ENCODE data around the gene AMIGO2. TPM values are rescaled to one million over a fixed set of nuclear protein-coding genes. Genes with fewer than 3 reads are reported as not detected.

The AMIGO2 gene
- polyA plus RNA-seq, 3 donors = 38.8 to 47.3 (median 42.9) TPM

- no peak for DNase-seq
Measured at GRCh38 chr12:47039079-47039478, 40.7 kb downstream of the AMIGO2 start.

GRCh38 chr12:47038270-47038748, 41.5 kb downstream of the AMIGO2 start:
- DNase-seq = peak; percentile 55

GRCh38 chr12:47035484-47035883, 44.3 kb downstream of the AMIGO2 start:
- DNase-seq = no peak

GRCh38 chr12:47034661-47035060, 45.1 kb downstream of the AMIGO2 start:
- DNase-seq = no peak

DNA sequence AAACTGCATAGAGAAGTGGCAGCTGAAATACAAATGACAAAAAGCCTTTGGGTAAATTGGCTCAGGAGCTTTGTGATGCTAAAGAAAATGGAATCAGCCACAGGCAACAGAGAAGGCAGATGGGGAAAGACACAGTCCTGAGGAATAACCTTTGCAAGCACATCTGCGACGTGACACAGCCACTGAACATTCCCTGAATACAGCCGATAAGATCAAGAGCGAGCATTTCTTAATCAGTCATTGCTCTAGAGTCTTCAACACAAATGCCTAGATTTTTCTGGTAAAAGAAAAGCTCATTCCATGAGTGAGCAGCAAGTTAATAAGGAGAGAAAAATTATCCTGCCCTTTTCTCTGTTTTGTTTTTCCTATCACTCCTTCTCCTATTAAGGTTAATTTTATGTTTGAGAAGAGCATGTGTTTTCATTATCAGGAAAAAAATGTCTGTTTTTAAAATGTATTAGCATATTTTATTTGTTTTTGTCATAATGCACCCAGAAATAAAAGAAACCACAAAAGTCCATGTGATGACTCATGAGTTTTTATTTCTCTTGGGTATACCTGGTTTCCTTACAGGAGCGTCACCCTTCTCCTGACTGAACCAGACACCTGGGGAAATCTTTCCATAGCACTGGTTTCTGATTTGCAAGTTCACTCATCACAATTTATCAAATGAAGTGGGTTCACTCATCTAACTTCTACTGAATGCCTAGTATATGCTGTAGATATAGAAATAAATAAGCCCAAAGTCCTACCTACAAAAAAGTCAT, 45.8 kb downstream of the AMIGO2 start:
- DNase-seq = no peak

DNA sequence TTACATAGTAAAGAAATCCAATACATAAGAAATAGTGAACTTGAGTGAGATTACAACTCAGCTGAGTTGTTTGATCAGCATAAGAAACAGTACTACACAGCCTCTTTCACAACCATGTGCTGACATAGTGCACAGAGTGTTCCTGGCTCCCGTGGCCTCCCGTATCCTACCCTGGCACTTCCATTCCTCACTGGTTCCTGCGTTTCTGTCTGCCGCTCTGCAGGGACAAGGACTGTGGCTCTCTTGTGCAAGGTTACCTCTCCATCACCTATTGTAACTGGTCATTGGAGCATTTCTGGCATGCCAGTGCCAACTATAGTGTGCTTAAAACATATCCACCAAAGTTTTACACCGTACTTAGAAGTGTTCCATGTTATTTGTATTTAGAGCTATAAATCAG, 46.7 kb downstream of the AMIGO2 start:
- no peak for DNase-seq

DNA sequence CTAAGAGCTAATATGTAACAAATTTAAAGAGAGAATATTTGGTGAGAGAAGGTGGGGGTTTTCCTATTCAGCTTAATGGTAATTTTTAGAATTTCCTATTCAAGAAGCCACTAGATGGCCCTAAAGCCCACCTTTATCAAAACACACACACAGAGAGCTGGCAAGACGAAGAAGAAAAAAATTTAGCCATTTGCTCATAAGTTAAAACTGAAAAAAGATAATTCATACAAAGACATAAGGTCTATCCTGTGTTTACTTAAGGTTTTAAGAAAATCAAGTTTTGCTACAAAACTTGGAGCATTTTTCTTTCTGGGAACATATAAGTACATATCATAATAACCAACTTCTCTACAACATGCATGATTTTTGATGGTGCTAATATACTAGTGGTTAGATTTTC, 47.1 kb downstream of the AMIGO2 start:
- DNase-seq = peak; percentile 40

- no peak for DNase-seq
Measured at GRCh38 chr12:47029903-47030302, 49.9 kb downstream of the AMIGO2 start.

DNA sequence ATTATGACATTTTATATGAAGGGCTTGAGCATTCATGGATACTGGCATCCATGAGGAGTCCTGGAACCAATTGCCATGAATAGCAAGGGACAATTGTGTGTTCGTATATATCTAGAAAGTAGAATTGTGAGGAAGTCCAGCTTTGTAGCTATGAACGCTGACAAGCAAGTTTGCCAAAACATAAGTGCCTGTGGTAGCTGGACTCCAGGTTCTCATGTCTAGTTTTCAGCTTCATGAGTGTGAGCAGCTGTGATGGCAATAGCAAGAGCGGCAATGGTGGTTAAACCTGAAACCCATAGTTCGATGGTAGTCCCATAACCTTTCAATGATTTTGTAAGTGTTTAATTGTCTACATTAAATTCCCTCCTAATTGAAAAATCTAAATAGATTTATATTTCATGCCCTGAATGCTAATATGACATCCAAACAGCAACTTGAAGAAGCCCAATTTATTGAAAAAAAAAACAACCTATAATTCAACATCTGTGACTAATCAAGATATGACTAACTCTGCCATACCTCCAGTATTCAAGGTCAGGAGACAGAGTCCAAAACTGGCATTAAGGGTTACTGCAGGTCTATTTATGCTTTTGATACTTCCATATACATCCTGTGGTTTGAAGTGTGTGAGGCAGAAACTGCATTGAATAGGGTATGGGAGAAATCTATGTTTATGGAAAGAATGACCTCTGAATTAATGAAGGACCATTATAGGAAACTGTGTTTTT, 50.6 kb downstream of the AMIGO2 start:
- DNase-seq = no peak

GRCh38 chr12:47028186-47028585, 51.6 kb downstream of the AMIGO2 start:
- no peak for DNase-seq

Other genes starting within 250 kb of the AMIGO2 start
- gene PCED1B, start 338 bp downstream of the AMIGO2 start, polyA plus RNA-seq (ENCODE audit: insufficient read length in 3 of 3) = 1 to 10 TPM; 2.8 to 6.5 (median 6.3) TPM

Data from renal pelvis (tissue), 4 donors.